Mononuclear cell (primary cell): ENCODE data around the gene POLR2M. TPM values are rescaled to one million over a fixed set of nuclear protein-coding genes. Genes with fewer than 3 reads are reported as not detected.

Experiments
- H3K27me3 ChIP-seq: 2 replicates; pipeline ENCODE4 v1.6.0; 2011; ENCODE audit warnings: low read length, control low read depth; ENCODE audit not compliant: insufficient read depth
- H3K4me1 ChIP-seq: 2 replicates; pipeline ENCODE4 v1.5.1; 2011; ENCODE audit warnings: mild to moderate bottlenecking, low read length, control low read depth; ENCODE audit not compliant: insufficient read depth
- H3K4me3 ChIP-seq: 2 replicates; pipeline ENCODE4 v1.5.1; 2011; ENCODE audit warnings: mild to moderate bottlenecking, low read length, moderate library complexity
- H3K9me3 ChIP-seq: 2 replicates; pipeline ENCODE4 v1.5.1; 2011; ENCODE audit warnings: low read depth, mild to moderate bottlenecking, control low read depth, low read length
- total RNA-seq: library from RNA; depleted of rRNA; stranded (reverse); fragments of >200 nt; gene quantifications from one replicate; pipeline ENCODE4 v1.2.3, GENCODE V29; 2012

Gene POLR2M
- total RNA-seq, 1 donor = 103 TPM

DNA sequence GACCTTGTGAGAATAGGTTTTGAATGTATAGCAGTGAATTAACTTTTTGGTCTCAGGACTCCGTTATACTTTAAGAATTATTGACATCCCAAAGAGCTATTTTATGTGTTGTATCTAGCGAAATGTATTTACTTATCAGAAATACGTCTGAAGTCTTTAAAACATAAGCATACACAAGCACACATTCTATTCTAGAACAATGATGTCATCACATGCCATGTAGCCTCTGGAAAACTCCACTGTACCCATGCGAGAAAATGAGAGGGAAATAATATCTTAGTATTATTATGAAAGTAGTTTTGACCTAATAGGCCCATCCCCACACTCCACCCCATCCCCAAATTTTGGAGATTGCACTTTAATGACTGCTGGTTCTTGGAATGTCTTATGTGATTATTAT lies 1.5 kb downstream of the POLR2M start:
- H3K27me3 ChIP-seq = no peaks in the 10 kb centered on the region
- peaks cover 21% of the 10 kb centered on the region for H3K4me1 ChIP-seq
- no peak overlapping the region for H3K4me3 ChIP-seq
- H3K9me3 ChIP-seq = no peaks in the 10 kb centered on the region

DNA sequence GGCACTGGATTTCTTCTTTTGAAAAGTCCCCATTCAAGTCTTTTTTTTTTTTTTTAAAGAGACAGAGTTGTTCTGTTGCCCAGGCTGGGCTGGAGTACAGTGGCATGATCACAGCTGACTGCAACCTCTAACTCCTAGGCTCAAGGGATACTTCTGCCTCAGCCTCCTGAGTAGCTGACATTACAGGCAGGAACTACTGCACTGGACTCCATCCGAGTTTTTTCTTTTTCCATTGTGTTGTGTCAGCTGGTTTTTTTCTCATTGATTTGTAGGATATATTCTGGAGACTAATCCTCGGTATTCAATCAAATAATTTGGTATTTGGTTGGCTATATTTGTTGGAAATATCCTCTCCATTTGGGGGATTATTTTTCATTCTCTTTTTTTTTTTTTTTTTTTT lies 11.8 kb downstream of the POLR2M start:
- Histone ChIP-seq H3K4me3 (no peak overlapping the region), H3K9me3 (no peaks in the 10 kb centered on the region), H3K4me1 (no peaks in the 10 kb centered on the region), H3K27me3 (no peaks in the 10 kb centered on the region)

DNA sequence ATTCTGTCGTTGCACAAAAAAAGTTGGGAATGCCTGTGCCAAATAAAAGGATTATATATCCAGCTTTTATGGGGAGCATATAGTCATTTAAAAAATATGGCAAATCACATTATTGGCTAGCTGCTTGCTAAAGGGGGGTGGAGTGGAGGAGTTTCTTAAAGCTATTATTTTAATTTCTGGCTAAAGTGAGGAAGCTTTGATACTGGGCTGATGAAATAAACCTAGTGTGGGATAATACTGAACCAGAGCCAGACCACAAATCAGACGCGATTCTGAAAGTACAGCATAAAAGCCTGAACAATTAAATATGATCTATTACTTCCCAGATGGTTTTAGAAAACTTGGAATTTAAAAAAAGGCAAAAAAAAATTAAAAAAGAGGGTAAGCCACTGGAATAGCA lies 14.4 kb downstream of the POLR2M start:
- H3K9me3 ChIP-seq = no peaks in the 10 kb centered on the region
- no peaks in the 10 kb centered on the region for H3K4me1 ChIP-seq
- H3K4me3 ChIP-seq = no peak overlapping the region
- no peaks in the 10 kb centered on the region for H3K27me3 ChIP-seq

GRCh38 chr15:57726411-57726810 lies 19.9 kb downstream of the POLR2M start:
- Histone ChIP-seq H3K9me3 (no peaks in the 10 kb centered on the region), H3K4me3 (no peak overlapping the region), H3K4me1 (no peaks in the 10 kb centered on the region), H3K27me3 (no peaks in the 10 kb centered on the region)

DNA sequence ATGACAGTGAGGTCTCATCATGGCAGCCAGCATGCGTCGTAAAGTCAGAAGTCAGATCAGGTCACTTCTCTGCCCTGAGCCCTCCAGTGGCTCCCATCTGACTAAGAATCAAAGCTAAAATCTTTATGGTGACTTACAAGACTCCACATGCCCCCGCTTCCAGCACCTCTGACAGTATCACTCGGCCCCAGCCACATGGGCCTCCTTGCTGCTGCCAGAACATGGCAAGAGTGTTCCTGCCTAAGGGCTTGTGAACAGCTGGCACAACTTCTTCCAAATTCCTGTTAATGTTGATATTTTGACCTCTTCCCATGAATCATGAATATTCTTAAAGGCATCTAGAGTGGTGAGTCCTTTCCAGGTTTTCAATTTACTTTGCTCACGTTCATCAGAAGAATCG lies 20.5 kb downstream of the POLR2M start:
- Histone ChIP-seq H3K4me1 (no peaks in the 10 kb centered on the region), H3K27me3 (no peaks in the 10 kb centered on the region), H3K9me3 (no peaks in the 10 kb centered on the region), H3K4me3 (no peak overlapping the region)

- H3K4me3 ChIP-seq = no peak overlapping the region
- no peaks in the 10 kb centered on the region for H3K4me1 ChIP-seq
- H3K27me3 ChIP-seq = no peaks in the 10 kb centered on the region
- no peaks in the 10 kb centered on the region for H3K9me3 ChIP-seq
Measured at GRCh38 chr15:57728436-57728835, 21.9 kb downstream of the POLR2M start.

DNA sequence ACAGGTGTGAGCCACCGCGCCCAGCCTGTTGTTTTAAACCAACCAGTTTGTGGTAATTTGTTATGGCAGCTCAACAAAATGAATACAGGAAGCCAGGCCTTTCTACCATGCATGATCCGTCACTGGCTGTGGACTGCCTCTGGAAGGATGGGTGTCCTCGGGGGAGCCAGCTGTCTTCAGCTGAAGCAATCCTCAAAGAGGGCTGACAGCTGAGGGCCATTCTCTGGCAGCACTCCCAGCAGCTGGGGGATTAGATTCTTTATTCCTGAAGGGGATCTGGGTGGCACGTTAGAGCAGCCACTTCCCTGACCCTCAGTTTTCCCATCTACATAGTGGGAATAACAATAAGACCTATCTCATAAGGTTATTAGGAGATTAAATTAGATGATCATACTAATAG lies 24.4 kb downstream of the POLR2M start:
- no peaks in the 10 kb centered on the region for H3K9me3 ChIP-seq
- no peaks in the 10 kb centered on the region for H3K4me1 ChIP-seq
- H3K27me3 ChIP-seq = no peaks in the 10 kb centered on the region
- H3K4me3 ChIP-seq = no peak overlapping the region

- H3K4me3 ChIP-seq = no peak overlapping the region
- H3K9me3 ChIP-seq = no peaks in the 10 kb centered on the region
- H3K27me3 ChIP-seq = no peaks in the 10 kb centered on the region
- no peaks in the 10 kb centered on the region for H3K4me1 ChIP-seq
Measured at GRCh38 chr15:57731530-57732103, 25.1 kb downstream of the POLR2M start.

DNA sequence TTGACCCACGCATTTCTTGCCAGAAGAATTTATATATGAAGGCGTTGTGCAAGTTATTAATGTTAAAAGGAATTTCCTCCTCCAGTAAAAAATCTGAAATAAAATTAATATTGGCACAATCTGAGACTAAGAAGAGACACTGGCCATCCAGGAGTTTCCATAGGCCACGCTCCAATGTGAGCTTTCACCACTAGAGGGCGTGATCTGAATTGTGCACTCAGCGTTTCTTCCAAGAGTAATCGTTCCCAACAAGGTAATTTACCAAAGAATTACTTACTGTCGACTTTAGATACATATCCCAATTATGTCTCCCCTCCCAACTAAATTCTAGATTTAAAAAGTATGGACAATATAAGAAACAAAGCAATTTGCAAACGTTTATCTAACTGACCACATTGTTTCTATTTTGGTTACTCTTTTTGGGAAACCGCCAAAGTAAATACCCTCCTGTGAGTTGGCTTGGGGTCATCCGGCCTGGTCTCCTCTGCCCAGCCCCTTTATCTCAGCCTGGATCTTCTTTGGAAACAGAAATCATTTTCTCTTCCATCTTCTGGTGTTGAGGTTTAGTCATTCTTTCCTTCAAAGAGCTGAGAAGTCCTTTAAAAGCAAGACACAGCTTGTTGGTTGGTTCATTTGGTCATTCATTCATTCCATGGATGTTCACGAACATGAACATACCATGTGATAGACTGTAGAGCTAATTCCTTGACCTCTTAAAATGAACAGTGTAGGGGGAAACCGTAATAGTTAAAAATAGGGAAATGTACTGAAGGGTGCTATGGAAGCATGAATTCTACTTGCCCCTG lies 26.2 kb downstream of the POLR2M start:
- Histone ChIP-seq H3K4me3 (no peak overlapping the region), H3K27me3 (no peaks in the 10 kb centered on the region), H3K9me3 (no peaks in the 10 kb centered on the region), H3K4me1 (no peaks in the 10 kb centered on the region)

DNA sequence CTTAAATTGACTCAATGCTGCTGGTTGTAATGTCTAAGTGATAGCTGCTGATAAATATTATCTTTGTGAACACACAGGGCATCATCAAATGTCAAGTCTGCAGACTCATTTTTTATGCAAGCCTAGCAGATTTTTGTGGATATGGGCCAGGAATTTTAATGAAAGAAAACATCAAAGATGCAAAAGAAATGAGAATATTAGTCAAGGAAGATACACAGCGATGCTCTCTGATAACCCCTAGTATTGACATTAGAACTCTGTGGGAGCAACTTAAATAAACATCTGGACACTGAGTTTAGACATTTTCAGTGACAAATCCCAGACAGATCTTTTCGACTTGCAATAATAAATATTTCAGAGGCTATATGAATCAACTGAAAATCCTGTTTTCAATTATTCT lies 28.3 kb downstream of the POLR2M start:
- Histone ChIP-seq H3K27me3 (no peaks in the 10 kb centered on the region), H3K9me3 (no peaks in the 10 kb centered on the region), H3K4me1 (no peaks in the 10 kb centered on the region), H3K4me3 (no peak overlapping the region)

DNA sequence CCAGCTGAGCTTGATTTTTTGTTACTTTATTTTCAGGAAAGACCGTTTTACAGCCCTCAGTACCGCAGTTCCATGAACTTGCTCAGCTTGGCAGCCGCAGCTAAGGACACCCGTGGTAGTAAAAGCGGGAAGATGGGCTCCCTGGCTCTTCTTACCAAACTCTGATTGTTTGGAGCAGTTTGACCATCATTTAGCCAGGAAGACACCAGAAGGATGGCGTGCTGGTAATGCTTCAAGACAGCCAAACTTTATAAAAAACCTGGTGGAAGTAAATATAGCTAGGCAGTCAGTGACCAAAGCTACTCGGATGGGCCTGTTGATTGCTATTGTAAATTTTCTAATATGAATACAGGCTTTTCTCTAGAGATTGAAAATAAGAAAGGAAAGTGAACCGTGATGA lies 28.9 kb downstream of the POLR2M start:
- H3K9me3 ChIP-seq = no peaks in the 10 kb centered on the region
- no peak overlapping the region for H3K4me3 ChIP-seq
- no peaks in the 10 kb centered on the region for H3K4me1 ChIP-seq
- no peaks in the 10 kb centered on the region for H3K27me3 ChIP-seq

DNA sequence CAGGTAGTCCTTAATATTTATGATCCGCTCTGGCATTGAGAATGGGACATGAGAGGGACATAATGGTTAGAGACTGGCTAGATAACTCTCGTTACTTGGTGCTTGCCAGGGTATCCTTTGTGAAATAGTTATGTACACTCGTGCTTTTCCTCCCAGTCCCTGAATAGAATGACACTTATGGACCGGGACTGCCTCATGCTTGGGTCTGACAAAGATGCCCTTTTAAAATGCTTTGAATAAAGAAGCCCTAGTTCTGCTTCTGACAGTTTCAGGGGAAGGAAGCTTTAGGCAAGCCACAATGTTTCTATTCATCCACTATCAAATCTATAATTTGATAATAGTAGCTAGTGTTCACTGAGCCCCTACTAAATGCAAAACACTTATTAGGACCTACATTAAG lies 29.4 kb downstream of the POLR2M start:
- Histone ChIP-seq H3K4me1 (no peaks in the 10 kb centered on the region), H3K4me3 (no peak overlapping the region), H3K27me3 (no peaks in the 10 kb centered on the region), H3K9me3 (no peaks in the 10 kb centered on the region)

GRCh38 chr15:57736591-57736990 lies 30.1 kb downstream of the POLR2M start:
- Histone ChIP-seq H3K4me3 (no peak overlapping the region), H3K4me1 (no peaks in the 10 kb centered on the region), H3K9me3 (no peaks in the 10 kb centered on the region), H3K27me3 (no peaks in the 10 kb centered on the region)

- H3K27me3 ChIP-seq = no peaks in the 10 kb centered on the region
- no peaks in the 10 kb centered on the region for H3K4me1 ChIP-seq
- H3K9me3 ChIP-seq = no peaks in the 10 kb centered on the region
- H3K4me3 ChIP-seq = no peak overlapping the region
Measured at GRCh38 chr15:57738734-57739237, 32.3 kb downstream of the POLR2M start.

DNA sequence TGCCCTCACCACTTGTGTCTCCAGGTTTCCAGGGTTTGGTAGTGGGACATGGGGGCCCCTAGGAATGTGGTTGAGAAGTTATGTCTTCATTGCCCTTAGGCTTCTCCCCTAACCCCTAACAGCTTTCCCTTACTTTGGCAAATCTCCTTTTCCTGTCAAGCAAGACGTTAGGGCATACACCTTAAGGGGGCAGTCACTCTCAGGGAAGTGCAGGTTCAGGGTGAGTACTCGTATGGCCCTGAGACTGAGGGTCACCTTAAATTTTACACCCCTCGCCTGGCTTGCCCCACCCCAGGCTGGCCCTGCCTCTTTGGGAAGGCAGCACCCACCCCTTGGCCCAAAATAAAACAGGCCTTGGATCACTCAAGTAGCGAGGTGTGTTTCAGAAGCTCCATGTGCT lies 33.5 kb downstream of the POLR2M start:
- no peaks in the 10 kb centered on the region for H3K9me3 ChIP-seq
- H3K4me3 ChIP-seq = no peak overlapping the region
- no peaks in the 10 kb centered on the region for H3K4me1 ChIP-seq
- H3K27me3 ChIP-seq = no peaks in the 10 kb centered on the region

GRCh38 chr15:57741089-57741488 lies 34.6 kb downstream of the POLR2M start:
- Histone ChIP-seq H3K4me3 (no peak overlapping the region), H3K27me3 (no peaks in the 10 kb centered on the region), H3K9me3 (no peaks in the 10 kb centered on the region), H3K4me1 (no peaks in the 10 kb centered on the region)
